RKO (cell line): Measurements from ENCODE around the gene CTAGE4.
"Not testable (repeated sequence)": the region's sequence is repeated elsewhere in the genome, so short reads cannot be mapped to it uniquely, and the experiment has no call there.

ENCODE experiments used
- DNase-seq: peaks from one replicate; pipeline ENCODE4 v3.0.0-alpha.2; 2016; ENCODE audit warnings: low spot score

The CTAGE4 gene, protein sequence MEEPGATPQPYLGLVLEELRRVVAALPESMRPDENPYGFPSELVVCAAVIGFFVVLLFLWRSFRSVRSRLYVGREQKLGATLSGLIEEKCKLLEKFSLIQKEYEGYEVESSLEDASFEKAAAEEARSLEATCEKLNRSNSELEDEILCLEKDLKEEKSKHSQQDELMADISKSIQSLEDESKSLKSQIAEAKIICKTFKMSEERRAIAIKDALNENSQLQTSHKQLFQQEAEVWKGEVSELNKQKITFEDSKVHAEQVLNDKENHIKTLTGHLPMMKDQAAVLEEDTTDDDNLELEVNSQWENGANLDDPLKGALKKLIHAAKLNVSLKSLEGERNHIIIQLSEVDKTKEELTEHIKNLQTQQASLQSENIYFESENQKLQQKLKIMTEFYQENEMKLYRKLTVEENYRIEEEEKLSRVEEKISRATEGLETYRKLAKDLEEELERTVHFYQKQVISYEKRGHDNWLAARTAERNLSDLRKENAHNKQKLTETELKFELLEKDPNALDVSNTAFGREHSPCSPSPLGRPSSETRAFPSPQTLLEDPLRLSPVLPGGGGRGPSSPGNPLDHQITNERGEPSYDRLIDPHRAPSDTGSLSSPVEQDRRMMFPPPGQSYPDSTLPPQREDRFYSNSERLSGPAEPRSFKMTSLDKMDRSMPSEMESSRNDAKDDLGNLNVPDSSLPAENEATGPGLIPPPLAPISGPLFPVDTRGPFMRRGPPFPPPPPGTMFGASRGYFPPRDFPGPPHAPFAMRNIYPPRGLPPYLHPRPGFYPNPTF

DNA sequence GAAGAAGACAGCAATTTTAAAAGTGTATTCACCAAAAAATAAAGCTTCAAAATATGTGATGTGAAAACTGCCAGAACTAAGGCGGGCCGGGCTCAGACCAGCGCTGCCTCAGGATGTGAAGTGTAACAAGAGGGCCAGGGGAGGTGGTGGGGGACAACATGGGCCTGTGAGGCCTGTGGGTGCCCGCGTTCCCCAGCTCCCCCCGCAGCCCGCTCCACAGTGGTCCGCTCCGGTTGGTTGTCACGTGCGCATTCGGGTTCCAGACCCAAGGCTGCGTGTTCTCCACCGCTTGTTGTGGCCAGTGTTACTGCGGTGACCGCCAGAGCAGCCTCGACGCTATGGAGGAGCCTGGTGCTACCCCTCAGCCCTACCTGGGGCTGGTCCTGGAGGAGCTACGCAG, at the start of gene CTAGE4:
TSS of gene CTAGE4 (plus strand) at position 301 of the 400 bp plus-strand sequence. CDS start at position 339, 38 bp downstream.
- not testable (repeated sequence) for DNase-seq

DNA sequence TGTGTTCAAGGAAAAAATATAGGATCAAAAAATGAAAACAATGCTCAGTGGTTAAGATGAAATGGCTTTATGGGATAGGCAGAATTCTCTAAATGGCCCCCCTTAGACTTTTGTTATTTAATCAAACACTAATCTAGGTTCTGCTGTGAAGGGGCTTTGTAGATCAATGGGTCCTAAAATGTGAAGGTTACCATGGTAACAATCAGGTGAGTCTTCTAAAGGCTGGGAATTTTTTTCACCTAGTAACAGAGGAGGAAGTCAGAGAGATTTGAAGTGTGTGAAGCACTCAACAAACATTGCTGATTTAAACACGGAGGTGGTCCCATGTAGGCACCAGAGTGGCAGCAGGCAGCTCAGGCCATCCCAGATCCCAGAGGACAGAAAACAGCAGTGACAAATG, 49.1 kb upstream of the CTAGE4 start:
- no peak for DNase-seq

DNA sequence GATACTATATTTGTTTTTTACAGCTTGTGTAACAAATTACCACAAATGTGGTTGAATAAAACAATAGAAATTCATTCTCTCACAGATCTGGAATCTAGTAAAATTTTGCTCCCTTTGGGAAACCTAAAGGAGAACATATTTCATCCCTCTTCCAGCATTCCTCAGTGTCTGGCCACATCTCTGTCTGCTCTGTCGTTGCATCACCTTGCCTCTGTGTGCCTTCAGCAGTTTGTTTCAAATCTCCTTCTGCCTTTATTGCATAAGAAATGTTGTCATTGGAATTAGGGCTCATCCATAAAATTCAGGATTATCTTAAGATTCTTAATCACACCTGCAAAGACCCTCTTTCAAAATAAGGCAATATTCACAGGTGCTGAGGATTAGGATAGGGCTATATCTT, 45.8 kb upstream of the CTAGE4 start:
- no peak for DNase-seq

DNA sequence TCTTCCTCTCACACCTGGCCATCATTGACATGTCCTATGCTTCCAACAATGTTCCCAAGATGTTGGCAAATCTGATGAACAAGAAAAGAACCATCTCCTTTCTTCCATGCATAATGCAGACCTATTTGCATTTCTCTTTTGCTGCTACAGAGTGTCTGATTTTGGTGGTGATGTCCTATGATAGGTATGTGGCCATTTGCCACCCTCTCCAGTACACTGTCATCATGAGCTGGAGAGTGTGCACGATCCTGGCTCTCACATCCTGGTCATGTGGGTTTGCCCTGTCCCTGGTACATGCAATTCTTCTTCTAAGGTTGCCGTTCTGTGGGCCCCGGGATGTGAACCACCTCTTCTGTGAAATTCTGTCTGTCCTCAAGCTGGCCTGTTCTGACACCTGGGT, 41.1 kb upstream of the CTAGE4 start:
- DNase-seq, result no peak

DNA sequence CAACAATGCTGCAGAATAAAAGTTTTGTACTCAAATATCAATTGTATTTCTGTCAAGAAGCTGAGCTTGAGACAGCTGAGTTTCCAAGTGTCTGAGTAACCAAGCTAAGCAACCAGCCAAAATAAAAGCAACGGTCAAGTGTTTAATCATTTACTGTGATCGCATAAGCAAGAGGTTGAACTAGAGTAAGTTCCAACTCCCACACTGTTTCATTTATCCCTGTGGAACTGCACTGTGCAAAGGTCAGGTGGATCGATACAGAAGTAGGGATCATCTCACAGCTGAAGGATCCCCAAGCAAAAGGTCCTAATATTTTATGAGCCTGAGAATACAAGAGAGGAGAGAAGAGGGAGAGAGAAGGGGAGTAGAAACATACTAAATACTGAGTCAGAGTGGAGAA, 38.8 kb upstream of the CTAGE4 start:
- DNase-seq, result no peak

DNA sequence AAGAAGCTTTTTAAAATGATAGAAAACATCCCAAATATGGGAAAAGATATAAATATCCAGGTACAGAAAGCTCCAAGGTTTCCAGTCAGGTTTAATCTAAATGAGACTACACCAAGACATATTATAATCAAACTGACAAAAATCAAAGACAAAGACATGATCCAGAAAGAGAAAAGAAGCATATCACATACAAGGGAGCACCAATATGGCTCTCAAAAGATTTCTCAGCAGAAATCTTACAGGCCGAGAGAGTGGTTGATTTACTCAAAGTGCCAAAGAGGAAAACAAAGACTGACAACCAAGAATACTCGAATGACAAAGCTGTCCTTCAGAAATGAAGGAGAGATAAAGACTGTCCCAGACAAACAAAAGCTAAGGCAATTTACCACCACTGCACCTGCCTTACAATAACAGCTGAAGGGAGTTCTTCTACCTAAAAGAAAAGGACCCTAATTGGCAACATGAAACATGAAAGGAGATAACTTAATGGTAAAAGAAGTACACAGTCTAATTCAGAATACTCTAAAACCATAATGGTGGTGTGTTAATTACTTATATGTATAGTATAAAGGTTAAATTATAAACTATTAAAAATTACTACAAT, 34.9 kb upstream of the CTAGE4 start:
- no peak for DNase-seq

DNA sequence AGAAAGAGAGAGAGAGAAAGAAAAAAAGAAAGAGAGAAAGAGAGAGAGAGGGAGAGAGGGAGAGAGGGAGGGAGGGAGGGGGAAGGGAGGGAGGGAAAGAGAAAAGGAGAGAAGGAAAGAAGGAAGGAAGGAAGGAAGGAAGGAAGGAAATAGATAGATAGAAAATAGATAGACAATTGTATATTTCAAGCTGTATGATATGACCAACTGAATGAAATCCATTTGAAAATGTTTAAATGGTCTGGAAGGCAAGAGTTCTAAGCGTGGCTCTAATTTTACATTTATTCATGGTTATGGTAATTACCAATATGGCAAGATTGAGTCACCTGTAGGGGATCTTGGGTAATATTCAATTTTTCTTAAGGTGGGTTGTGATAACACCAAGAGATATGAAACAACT, 24.4 kb upstream of the CTAGE4 start:
- no peak for DNase-seq

DNA sequence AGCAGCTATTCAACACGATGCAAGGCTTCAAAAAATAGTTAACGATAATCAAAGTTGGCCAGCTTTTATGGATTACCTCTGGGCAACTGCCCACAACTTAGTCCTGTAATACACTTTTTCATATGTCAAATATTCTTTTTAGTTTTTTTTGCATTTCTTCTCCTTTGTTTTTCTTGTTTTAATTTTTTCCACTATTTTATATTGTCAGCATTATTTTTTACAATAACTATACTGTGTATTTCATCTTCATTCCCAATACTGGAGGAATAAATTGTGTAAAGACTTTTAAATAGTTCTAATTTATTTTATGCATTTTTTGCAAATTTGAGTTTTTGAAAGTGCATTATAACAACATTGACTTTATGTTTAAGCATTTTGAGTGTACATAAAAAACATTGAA, 18.5 kb upstream of the CTAGE4 start:
- no peak for DNase-seq

DNA sequence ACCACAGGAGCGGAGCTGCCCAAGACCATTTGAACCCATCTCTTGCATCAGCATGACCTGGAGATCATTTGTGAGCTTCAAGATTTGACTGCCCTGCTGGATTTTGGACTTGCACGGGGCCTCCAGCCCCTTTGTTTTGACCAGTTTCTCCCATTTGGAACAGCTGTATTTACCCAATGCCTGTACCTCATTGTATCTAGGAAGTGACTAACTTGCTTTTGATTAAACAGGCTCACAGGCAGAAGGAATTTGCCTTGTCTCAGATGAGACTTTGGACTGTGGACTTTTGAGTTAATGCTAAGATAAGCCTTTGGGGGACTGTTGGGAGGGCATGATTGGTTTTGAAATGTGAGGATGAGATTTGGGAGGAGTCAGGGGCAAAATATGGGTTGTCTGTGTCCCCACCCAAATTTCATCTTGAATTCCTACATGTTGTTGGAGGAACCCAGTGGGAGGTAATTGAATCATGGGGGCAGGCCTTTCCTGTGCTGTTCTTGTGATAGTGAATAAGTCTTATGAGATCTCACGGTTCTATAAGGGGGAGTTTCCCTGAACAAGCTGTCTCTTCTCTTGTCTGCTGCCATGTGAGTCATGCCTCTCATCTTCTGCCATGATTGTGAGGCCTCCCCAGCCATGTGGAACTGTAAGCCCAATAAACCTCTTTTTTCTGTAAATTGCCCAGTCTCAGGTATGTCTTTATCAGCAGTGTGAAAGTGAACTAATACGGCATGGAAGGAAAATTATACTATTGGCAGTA, 11.5 kb upstream of the CTAGE4 start:
- not testable (repeated sequence) for DNase-seq

DNA sequence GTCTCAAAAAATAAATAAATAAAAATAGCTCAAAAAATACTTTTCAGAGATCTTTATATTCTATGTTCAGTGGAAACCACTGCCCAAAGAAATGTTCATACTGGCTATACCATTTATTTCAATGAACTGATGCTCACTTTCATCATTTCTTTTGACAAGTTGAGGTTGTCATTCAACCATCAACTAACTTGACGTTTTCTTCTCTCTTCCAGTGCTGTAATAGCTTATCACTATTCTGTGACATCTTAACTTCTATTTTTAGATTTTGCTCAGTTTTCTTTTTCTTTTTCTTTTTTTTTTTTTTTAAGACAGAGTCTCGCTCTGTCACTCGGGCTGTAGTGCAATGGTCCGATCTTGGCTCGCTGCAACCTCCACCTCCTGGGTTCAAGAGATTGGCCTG, 8.7 kb upstream of the CTAGE4 start:
- DNase-seq, result no peak

DNA sequence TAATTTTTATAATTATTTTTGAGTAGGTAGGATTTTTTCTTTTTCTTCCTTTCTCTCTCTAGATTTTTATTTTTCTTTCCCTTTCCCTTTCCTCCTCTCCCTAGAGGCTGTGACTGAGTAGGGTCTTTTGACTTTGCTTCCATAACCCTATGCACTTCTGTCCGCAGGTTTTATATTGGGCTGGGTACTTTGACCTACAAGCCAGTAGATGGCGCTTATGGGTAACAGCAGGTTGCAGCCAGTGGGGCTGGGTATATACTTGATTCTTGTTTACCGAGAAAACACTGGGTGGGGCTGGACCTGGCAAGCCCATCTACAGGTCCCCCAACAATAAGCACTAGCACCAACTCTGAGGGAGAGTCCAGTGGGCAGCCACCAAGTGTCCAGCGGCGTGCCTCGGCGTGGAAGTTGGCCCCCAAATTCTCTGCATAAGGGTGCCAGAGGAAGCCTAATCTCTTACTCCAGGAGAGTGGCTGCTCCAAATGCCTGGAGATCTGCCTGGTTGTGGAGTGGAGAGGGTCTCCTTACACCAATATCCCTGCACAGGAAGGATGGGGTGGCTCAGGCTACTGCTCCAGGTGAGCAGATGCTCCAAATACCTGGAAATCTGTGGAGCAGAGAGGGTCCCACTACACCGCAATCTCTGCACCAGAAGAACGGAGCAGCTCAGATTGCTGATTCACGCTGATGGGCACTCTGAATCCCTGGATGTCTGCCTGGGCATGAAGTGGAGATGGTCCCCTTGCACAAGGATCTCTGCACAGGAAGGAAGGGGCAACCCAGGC, 4.7 kb upstream of the CTAGE4 start:
- DNase-seq, result peak; percentile 22

DNA sequence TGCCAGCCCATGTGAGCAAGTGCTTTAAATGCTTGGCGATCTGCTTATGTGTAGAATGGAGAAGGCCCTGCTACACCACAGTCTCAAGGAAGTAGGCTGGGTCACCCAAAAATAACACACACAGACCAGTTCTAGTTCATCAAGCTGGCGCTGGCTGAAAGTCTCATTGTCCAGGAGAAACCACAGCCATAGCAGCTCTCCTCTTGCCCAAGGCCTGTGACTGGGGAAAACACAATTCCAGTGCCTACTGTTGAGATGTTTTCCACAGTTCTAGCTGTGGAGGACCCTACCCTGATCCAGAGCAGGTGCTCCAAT, 4.1 kb upstream of the CTAGE4 start:
- DNase-seq, result not testable (repeated sequence)

DNA sequence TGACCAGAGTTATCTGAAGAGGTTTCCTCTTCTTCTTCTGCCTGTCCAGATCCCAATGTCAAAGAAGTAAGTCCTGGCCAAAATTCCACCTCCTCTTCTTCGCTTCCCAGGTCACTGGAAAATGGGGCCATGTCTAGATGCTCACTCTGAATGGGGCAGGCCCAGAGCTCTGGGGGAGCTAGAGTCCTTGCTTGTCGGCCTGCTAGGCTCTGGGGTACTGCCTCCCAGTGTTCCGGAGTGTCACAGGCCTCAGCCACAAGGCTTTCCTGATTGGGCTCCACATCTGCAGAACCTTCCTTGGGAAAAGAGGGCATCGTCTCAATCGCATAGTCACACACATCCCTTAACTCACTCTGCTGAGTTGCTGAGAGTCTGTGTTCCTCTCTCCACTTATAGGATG, 4.6 kb downstream of the CTAGE4 start:
- DNase-seq, result not testable (repeated sequence)

DNA sequence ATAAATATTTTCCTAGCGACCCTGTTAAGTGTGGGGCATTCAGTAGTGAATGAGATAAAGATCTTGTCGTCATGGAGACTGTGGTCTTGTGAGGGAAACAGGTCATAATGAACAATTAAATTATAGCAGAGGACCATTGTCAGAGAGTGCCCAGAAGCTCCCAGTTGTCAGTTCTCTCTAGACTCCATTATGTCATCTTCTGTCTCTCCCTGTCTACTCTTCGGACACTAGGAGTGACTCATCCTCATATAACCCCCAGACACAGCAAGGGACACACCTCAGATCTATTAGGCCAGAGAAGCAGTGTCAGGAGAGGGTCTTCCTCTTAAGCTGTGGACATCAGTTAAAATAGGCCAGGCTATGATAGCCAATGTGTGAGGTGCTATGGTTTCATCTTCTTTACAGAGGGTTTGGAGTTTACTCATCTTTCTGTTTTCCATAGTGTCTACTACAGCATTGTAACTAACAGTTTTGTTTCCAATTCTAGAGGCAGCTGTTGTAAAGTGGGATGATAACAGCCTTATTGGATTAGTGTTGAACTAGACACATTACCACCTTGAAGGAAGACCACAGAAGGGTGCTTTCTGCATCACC, 5.4 kb downstream of the CTAGE4 start:
- DNase-seq, result not testable (repeated sequence)

DNA sequence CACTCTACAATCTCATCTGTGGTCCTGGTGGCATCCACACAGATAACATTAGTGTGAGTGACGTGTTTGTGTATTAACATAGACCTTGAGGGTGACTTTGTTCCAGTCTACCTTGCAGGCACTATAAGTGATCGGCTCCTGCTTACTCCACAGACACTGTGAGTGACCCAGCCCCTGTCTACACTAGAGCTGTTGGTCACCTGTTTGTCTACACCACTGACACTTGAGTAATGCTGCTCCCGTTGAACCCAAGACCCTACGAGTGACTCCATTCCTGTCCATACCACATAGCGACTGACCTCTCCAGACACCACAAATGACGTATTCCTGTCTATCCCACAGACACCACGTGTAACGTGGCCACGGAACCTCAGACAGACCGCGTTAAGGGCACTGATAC, 10.5 kb downstream of the CTAGE4 start:
- DNase-seq, result not testable (repeated sequence)

DNA sequence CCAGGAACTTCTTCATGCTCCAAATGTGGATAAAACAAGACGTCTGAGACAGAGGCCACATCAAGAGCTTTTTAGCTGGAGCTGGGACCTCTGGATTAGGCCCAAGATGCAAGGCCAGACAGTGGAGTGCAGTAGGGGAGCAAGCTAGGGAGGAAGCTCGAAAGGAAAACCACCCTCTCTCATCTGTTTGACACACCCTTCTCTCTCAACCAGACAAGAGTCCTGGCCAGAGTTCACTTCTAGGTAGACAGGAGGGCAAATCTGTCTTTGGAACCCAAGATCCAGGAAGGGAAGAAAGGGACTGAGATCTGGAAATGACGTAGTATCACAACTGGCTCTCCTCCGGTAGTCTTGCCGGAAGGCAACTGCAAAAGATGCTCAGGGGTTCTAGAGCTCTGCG, 11.2 kb downstream of the CTAGE4 start:
- not testable (repeated sequence) for DNase-seq

DNA sequence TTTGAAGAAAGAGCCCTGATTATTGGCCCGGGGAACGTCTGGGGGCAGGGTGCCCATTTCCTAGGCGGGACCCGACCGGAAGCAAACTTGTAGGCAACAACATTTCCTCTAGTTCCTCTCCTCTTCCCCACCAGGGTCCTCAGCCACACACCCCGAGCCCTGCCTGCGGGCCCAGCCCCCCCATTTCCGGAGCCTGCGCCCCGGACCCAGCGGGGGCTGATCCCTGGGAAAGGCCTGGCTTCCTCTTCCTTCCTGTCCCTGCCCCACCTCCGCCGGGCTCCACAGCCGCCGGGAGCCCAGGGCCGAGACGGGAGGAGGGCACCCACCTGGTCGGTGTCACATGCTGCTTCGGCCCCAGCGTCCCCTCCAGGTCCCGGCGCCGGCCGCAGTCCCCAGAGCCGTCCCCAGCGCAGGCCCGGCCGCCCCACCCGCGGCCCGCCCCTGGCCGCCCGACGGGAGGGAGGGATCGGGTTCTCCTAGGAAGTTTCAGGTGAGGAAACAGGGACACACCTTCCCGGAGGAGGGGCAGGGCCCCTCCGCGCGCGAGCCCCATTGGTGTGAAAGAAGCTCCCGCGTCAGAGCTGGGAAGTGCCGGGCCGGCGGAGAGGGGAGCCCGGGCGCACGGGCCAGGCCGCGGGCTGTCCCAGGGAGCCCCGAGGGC, 12.1 kb downstream of the CTAGE4 start, which contains the start of gene ARHGEF35:
TSS of gene ARHGEF35 (minus strand) at position 622 of the 661 bp plus-strand sequence. CDS start 7,450 bp downstream, outside the sequence.
- DNase-seq, result not testable (repeated sequence)

DNA sequence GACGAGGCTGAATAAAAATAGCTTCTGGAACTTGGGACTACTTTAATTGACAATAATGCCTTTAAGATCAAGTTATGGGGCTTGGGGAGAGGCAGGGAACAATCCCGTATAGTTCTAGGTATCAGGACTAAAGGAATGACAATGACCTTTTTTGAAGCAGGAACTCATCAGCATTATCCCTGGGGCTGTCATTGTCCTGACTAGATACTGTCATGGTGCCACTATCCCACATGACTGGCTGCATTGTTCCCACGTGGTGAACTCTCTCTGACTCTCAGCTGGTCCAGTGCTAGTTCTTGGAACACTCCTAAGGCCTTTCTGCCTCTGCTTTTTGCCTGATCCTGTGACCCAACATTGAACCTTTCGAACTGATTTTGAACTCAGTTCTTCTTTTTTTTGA, 15.7 kb downstream of the CTAGE4 start:
- DNase-seq, result not testable (repeated sequence)

DNA sequence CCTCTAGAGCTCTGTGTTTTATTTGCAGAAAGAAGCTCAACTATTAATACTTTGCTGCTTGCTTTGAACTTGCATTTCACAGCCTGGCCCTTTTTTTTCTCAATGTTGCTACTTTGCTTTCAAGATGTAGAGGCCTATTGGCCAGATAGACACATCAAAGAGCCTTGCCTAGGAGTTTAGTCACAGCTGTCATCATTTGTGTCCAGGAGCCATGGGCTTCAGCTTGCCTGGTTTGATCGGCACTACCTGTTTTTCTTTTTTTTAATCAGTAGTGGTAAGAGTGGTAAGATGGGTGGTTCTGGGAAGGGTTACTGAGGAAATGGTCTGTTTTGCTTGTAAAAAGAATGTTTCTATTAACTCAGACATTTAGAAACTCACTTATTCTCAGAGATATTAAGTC, 18.7 kb downstream of the CTAGE4 start:
- DNase-seq, result not testable (repeated sequence)

DNA sequence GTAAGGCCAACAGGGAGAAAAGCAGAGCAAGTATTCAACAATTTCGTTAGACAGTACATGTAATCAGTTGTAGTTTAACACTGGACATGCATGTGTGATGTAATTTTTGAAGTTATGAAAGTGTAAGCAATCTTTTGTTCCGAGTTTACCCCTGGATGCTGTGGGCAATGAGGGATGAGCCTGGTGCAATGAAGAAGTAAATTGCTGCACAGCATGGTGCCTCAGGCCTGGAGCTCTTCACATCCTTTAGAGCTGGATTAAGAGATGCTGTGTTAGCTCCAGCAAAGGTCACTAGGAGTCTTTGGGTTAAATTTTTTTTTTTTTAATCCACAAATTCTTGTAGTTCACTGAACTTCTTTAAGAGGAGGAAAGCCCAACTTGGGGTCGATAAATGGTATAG, 19.8 kb downstream of the CTAGE4 start:
- not testable (repeated sequence) for DNase-seq
